HL-60 (cell line): ENCODE measurements around the gene WDR1.

ENCODE experiments used
- DNase-seq, 2 experiments: peaks; one replicate each; pipeline ENCODE4 v3.0.0-alpha.2; 2010 to 2020; ENCODE audit warnings: low read depth in 1 of 2, low spot score in 1 of 2
- H3K27ac ChIP-seq: fragments of 250-450 bp; sonication (Bioruptor Pico); replicated peaks from 2 replicates; pipeline ENCODE4 v1.5.1; 2020; ENCODE audit warnings: mild to moderate bottlenecking, moderate library complexity
- H3K27me3 ChIP-seq: fragments of 250-450 bp; sonication (Bioruptor Pico); 2 replicates; pipeline ENCODE4 v1.5.1; 2021; ENCODE audit warnings: mild to moderate bottlenecking, moderate library complexity; ENCODE audit not compliant: insufficient read depth, poor library complexity, severe bottlenecking
- H3K4me3 ChIP-seq: replicated peaks from 2 replicates; pipeline ENCODE4 v1.5.1; 2011; ENCODE audit warnings: mild to moderate bottlenecking, control low read depth, low read length; ENCODE audit not compliant: insufficient read depth
- CTCF ChIP-seq: IDR thresholded peaks from one replicate; pipeline ENCODE4 v1.5.1; 2011; ENCODE audit warnings: low read length, control low read depth, inconsistent platforms; ENCODE audit not compliant: insufficient read depth
- GABPA ChIP-seq: IDR thresholded peaks from 2 replicates; pipeline ENCODE4 v1.6.1; 2012; ENCODE audit warnings: low read depth
- POLR2AphosphoS5 ChIP-seq: IDR thresholded peaks from 2 replicates; pipeline ENCODE4 v1.6.1; 2012; ENCODE audit warnings: low read depth
- REST ChIP-seq: IDR thresholded peaks from 2 replicates; pipeline ENCODE4 v1.6.1; 2012; ENCODE audit warnings: low read depth; ENCODE audit not compliant: insufficient replicate concordance
- SPI1 ChIP-seq: IDR thresholded peaks from 2 replicates; pipeline ENCODE4 v1.6.1; 2012; ENCODE audit warnings: low read depth, mild to moderate bottlenecking, borderline replicate concordance

The WDR1 gene

GRCh38 chr4:10094841-10095240, 21.8 kb downstream of the WDR1 start:
- no peaks in the 10 kb centered on the region for H3K27me3 ChIP-seq
- H3K4me3 ChIP-seq = no peak overlapping the region
- H3K27ac ChIP-seq = no peak overlapping the region
- TF ChIP-seq REST (no peak), CTCF (no peak), GABPA (no peak), SPI1 (no peak), POLR2AphosphoS5 (no peak; the same call in 1 of the 2 replicates)
- no peak for DNase-seq

- DNase-seq = peak in 1 of 2 experiments; percentile 55
- Histone ChIP-seq H3K4me3 (no peak overlapping the region), H3K27ac (peak overlapping the region; percentile 6; the same call in 1 of the 2 replicates), H3K27me3 (no peaks in the 10 kb centered on the region)
- TF ChIP-seq POLR2AphosphoS5 = peak; percentile 59
- TF ChIP-seq SPI1 = no peak
Measured at GRCh38 chr4:10093801-10094552, 22.6 kb downstream of the WDR1 start.

- H3K27me3 ChIP-seq = no peaks in the 10 kb centered on the region
- TF ChIP-seq GABPA (no peak), POLR2AphosphoS5 (no peak), REST (no peak)
- H3K27ac ChIP-seq = no peak overlapping the region
- no peak overlapping the region for H3K4me3 ChIP-seq
- DNase-seq = no peak
Measured at GRCh38 chr4:10093271-10093621, 23.4 kb downstream of the WDR1 start.

- no peak for DNase-seq
- TF ChIP-seq SPI1 (no peak), REST (no peak), GABPA (no peak), POLR2AphosphoS5 (no peak), CTCF (no peak)
- Histone ChIP-seq H3K4me3 (no peak overlapping the region), H3K27ac (no peak overlapping the region), H3K27me3 (no peaks in the 10 kb centered on the region)
Measured at GRCh38 chr4:10092481-10093270, 23.9 kb downstream of the WDR1 start.
